PC-9 (cell line): ENCODE measurements around the gene PDP2.

Experiments used
- EZH2 ChIP-seq: fragments of 200-600 bp; sonication (generic); IDR thresholded peaks from 2 replicates; pipeline ENCODE4 v1.8.0; 2017; ENCODE audit warnings: antibody characterized with exemption, low read depth
- TF ChIP-seq, protein P1 (sequence below): fragments of 200-600 bp; sonication (generic); conservative IDR thresholded peaks from 2 replicates; pipeline ENCODE4 v1.6.1; 2017; ENCODE audit warnings: mixed run types, antibody characterized with exemption, mild to moderate bottlenecking, moderate library complexity

GRCh38 chr16:66858740-66859396 is 21.4 kb upstream of the PDP2 start:
- TF ChIP-seq, protein P1, sequence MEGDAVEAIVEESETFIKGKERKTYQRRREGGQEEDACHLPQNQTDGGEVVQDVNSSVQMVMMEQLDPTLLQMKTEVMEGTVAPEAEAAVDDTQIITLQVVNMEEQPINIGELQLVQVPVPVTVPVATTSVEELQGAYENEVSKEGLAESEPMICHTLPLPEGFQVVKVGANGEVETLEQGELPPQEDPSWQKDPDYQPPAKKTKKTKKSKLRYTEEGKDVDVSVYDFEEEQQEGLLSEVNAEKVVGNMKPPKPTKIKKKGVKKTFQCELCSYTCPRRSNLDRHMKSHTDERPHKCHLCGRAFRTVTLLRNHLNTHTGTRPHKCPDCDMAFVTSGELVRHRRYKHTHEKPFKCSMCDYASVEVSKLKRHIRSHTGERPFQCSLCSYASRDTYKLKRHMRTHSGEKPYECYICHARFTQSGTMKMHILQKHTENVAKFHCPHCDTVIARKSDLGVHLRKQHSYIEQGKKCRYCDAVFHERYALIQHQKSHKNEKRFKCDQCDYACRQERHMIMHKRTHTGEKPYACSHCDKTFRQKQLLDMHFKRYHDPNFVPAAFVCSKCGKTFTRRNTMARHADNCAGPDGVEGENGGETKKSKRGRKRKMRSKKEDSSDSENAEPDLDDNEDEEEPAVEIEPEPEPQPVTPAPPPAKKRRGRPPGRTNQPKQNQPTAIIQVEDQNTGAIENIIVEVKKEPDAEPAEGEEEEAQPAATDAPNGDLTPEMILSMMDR: no peak
- no peak for TF ChIP-seq EZH2
